Activated CD8-positive, alpha-beta memory T cell treated with anti-CD3 and anti-CD28 coated beads, Interleukin-2, amount 10 ng/mL, durations not matched to agents 7 days and 5 days (primary cell): Measurements from ENCODE around the gene UBR3. TPM values are rescaled to one million over a fixed set of nuclear protein-coding genes. Genes with fewer than 3 reads are reported as not detected.

Experiments
- ATAC-seq: fragments of 150-1000 bp; cut with Tn5 transposase; one replicate; pipeline ENCODE4 v1.10.0; 2021; ENCODE audit warnings: moderate library complexity
- CTCF ChIA-PET: fragments of 350-600 bp; sonication (Branson Sonifier 250); formaldehyde crosslinking; loops from one replicate; lab custom pipeline; 2021; ENCODE audit warnings: antibody characterized with exemption; lab: Charles Lee
- DNase-seq: peaks from one replicate; pipeline ENCODE4 v3.0.0-alpha.2; 2020
- H3K27ac Mint-ChIP-seq: one replicate; pipeline ENCODE4 v1.8.0; 2021; ENCODE audit warnings: mild to moderate bottlenecking, mixed read lengths
- H3K27me3 Mint-ChIP-seq: one replicate; pipeline ENCODE4 v1.8.0; 2021; ENCODE audit warnings: mixed read lengths
- H3K36me3 Mint-ChIP-seq: one replicate; pipeline ENCODE4 v1.8.0; 2021; ENCODE audit warnings: mild to moderate bottlenecking, mixed read lengths
- H3K4me1 Mint-ChIP-seq: one replicate; pipeline ENCODE4 v1.8.0; 2021; ENCODE audit warnings: mixed read lengths
- H3K4me3 Mint-ChIP-seq: one replicate; pipeline ENCODE4 v1.8.0; 2021; ENCODE audit warnings: mild to moderate bottlenecking, moderate library complexity, mixed read lengths
- H3K9me3 Mint-ChIP-seq: one replicate; pipeline ENCODE4 v1.8.0; 2022; ENCODE audit warnings: low read depth, mixed read lengths
- total RNA-seq, 2 experiments: library from RNA; stranded (reverse); gene quantifications; one replicate each; pipeline ENCODE4 v1.2.3, GENCODE V29; 2021

UBR3 gene
- total RNA-seq, 2 experiments from 2014 or later: 21.3 to 23.2 TPM

- no peak for ATAC-seq
- H3K4me3 Mint-ChIP-seq: no peak overlapping the region
- no peaks in the 10 kb centered on the region for H3K9me3 Mint-ChIP-seq
- CTCF ChIA-PET: no interaction called here
- peaks cover 2% of the 10 kb centered on the region for H3K27me3 Mint-ChIP-seq
- no peak overlapping the region for H3K27ac Mint-ChIP-seq
- peaks cover 4% of the 10 kb centered on the region for H3K36me3 Mint-ChIP-seq
- DNase-seq: no peak
- H3K4me1 Mint-ChIP-seq: no peaks in the 10 kb centered on the region
Observed at GRCh38 chr2:170086117-170086688, 258.9 kb downstream of the UBR3 start.

- peaks cover 2% of the 10 kb centered on the region for H3K36me3 Mint-ChIP-seq
- no peak for DNase-seq
- H3K9me3 Mint-ChIP-seq: no peaks in the 10 kb centered on the region
- H3K27me3 Mint-ChIP-seq: peaks cover 3% of the 10 kb centered on the region
- no peaks in the 10 kb centered on the region for H3K4me1 Mint-ChIP-seq
- no peak for ATAC-seq
- CTCF ChIA-PET: no interaction called here
- H3K4me3 Mint-ChIP-seq: no peak overlapping the region
- no peak overlapping the region for H3K27ac Mint-ChIP-seq
Observed at GRCh38 chr2:170086751-170087412, 259.6 kb downstream of the UBR3 start.

- Mint-ChIP-seq H3K4me3 (no peak overlapping the region), H3K9me3 (no peaks in the 10 kb centered on the region), H3K36me3 (peaks cover 2% of the 10 kb centered on the region), H3K27me3 (peaks cover 6% of the 10 kb centered on the region), H3K27ac (no peak overlapping the region), H3K4me1 (no peaks in the 10 kb centered on the region)
- DNase-seq (no peak), ATAC-seq (no peak)
- CTCF ChIA-PET: no interaction called here
Observed at GRCh38 chr2:170087413-170087793, 260.1 kb downstream of the UBR3 start.

- DNase-seq (no peak), ATAC-seq (no peak)
- H3K27ac Mint-ChIP-seq: no peak overlapping the region
- H3K4me3 Mint-ChIP-seq: no peak overlapping the region
- H3K4me1 Mint-ChIP-seq: no peaks in the 10 kb centered on the region
- H3K27me3 Mint-ChIP-seq: peaks cover 9% of the 10 kb centered on the region
- CTCF ChIA-PET: no interaction called here
- no peaks in the 10 kb centered on the region for H3K36me3 Mint-ChIP-seq
- no peaks in the 10 kb centered on the region for H3K9me3 Mint-ChIP-seq
Observed at GRCh38 chr2:170088776-170089175, 261.5 kb downstream of the UBR3 start.

GRCh38 chr2:170090229-170090628, 263.0 kb downstream of the UBR3 start:
- Mint-ChIP-seq H3K4me3 (no peak overlapping the region), H3K36me3 (no peaks in the 10 kb centered on the region)
- CTCF ChIA-PET: no interaction called here

GRCh38 chr2:170091436-170091835, 264.2 kb downstream of the UBR3 start:
- H3K36me3 Mint-ChIP-seq: no peaks in the 10 kb centered on the region
- ATAC-seq (no peak), DNase-seq (no peak)
- H3K4me1 Mint-ChIP-seq: no peaks in the 10 kb centered on the region
- CTCF ChIA-PET: no interaction called here
- H3K9me3 Mint-ChIP-seq: no peaks in the 10 kb centered on the region
- H3K27me3 Mint-ChIP-seq: peaks cover 9% of the 10 kb centered on the region
- no peak overlapping the region for H3K27ac Mint-ChIP-seq
- no peak overlapping the region for H3K4me3 Mint-ChIP-seq

More at GRCh38 chr2:170090229-170090628, 263.0 kb downstream of the UBR3 start:
- Mint-ChIP-seq H3K27me3 (peaks cover 9% of the 10 kb centered on the region), H3K9me3 (no peaks in the 10 kb centered on the region), H3K4me1 (no peaks in the 10 kb centered on the region), H3K27ac (no peak overlapping the region)
- DNase-seq (no peak), ATAC-seq (no peak)

GRCh38 chr2:170092436-170093060, 265.3 kb downstream of the UBR3 start:
- no peak overlapping the region for H3K27ac Mint-ChIP-seq
- CTCF ChIA-PET: no interaction called here
- no peak for DNase-seq
- H3K36me3 Mint-ChIP-seq: no peaks in the 10 kb centered on the region
- peaks cover 15% of the 10 kb centered on the region for H3K27me3 Mint-ChIP-seq
- ATAC-seq: no peak
- H3K9me3 Mint-ChIP-seq: no peaks in the 10 kb centered on the region
- H3K4me1 Mint-ChIP-seq: no peaks in the 10 kb centered on the region
- H3K4me3 Mint-ChIP-seq: no peak overlapping the region

- CTCF ChIA-PET: no interaction called here
Observed at GRCh38 chr2:170095380-170095779, 268.1 kb downstream of the UBR3 start.

GRCh38 chr2:170098626-170099312, 271.5 kb downstream of the UBR3 start:
- no peaks in the 10 kb centered on the region for H3K36me3 Mint-ChIP-seq
- peaks cover 15% of the 10 kb centered on the region for H3K27me3 Mint-ChIP-seq
- no peaks in the 10 kb centered on the region for H3K9me3 Mint-ChIP-seq
- no peak for DNase-seq
- H3K4me3 Mint-ChIP-seq: no peak overlapping the region
- no peak for ATAC-seq
- no peaks in the 10 kb centered on the region for H3K4me1 Mint-ChIP-seq
- CTCF ChIA-PET: no interaction called here
- H3K27ac Mint-ChIP-seq: no peak overlapping the region

More at GRCh38 chr2:170095380-170095779, 268.1 kb downstream of the UBR3 start:
- Mint-ChIP-seq H3K36me3 (no peaks in the 10 kb centered on the region), H3K9me3 (no peaks in the 10 kb centered on the region), H3K27me3 (peaks cover 20% of the 10 kb centered on the region), H3K4me1 (no peaks in the 10 kb centered on the region), H3K27ac (no peak overlapping the region), H3K4me3 (no peak overlapping the region)
- ATAC-seq: no peak
- no peak for DNase-seq

GRCh38 chr2:170101789-170102188, 274.5 kb downstream of the UBR3 start:
- CTCF ChIA-PET: no interaction called here
- H3K4me3 Mint-ChIP-seq: no peak overlapping the region
- H3K27ac Mint-ChIP-seq: no peak overlapping the region
- no peak for DNase-seq
- H3K9me3 Mint-ChIP-seq: no peaks in the 10 kb centered on the region
- H3K4me1 Mint-ChIP-seq: no peaks in the 10 kb centered on the region
- H3K27me3 Mint-ChIP-seq: peaks cover 16% of the 10 kb centered on the region
- H3K36me3 Mint-ChIP-seq: no peaks in the 10 kb centered on the region
- no peak for ATAC-seq

- DNase-seq (no peak), ATAC-seq (no peak)
- Mint-ChIP-seq H3K36me3 (no peaks in the 10 kb centered on the region), H3K9me3 (no peaks in the 10 kb centered on the region), H3K4me1 (no peaks in the 10 kb centered on the region), H3K4me3 (no peak overlapping the region), H3K27me3 (peaks cover 8% of the 10 kb centered on the region), H3K27ac (no peak overlapping the region)
- CTCF ChIA-PET: no interaction called here
Observed at GRCh38 chr2:170106102-170106840, 279.0 kb downstream of the UBR3 start.

- Mint-ChIP-seq H3K27ac (no peak overlapping the region), H3K9me3 (no peaks in the 10 kb centered on the region), H3K4me3 (no peak overlapping the region), H3K36me3 (no peaks in the 10 kb centered on the region), H3K27me3 (peaks cover 3% of the 10 kb centered on the region), H3K4me1 (no peaks in the 10 kb centered on the region)
- DNase-seq: no peak
- CTCF ChIA-PET: no interaction called here
- no peak for ATAC-seq
Observed at GRCh38 chr2:170113168-170113894, 286.1 kb downstream of the UBR3 start.
